Measurements from ENCODE around the gene ERN1.
"Not testable (repeated sequence)": the region's sequence is repeated elsewhere in the genome, so short reads cannot be mapped to it uniquely, and the experiment has no call there.

- not testable (repeated sequence) for TF ChIP-seq EZH2 (IDR thresholded peaks at IDR 0.05; ENCODE audit: borderline replicate concordance, low read depth, low read length, poor library complexity, severe bottlenecking); CTCF (conservative IDR thresholded peaks at IDR 0.05; ENCODE audit: low read depth, low read length)
These were observed 49.1 kb upstream of the ERN1 start for GRCh38 chr17:64179024-64179423.
